ENCODE results near the gene FAM111A. TPM values are rescaled to one million over a fixed set of nuclear protein-coding genes. Genes with fewer than 3 reads are reported as not detected.

The FAM111A gene
- total and polyA plus RNA-seq, 10 of the 15 experiments (the other 5 are each of a cell fraction or from before 2014, with no cell fraction given) = 26.6 to 95.0 (median 67.5) TPM

DNA sequence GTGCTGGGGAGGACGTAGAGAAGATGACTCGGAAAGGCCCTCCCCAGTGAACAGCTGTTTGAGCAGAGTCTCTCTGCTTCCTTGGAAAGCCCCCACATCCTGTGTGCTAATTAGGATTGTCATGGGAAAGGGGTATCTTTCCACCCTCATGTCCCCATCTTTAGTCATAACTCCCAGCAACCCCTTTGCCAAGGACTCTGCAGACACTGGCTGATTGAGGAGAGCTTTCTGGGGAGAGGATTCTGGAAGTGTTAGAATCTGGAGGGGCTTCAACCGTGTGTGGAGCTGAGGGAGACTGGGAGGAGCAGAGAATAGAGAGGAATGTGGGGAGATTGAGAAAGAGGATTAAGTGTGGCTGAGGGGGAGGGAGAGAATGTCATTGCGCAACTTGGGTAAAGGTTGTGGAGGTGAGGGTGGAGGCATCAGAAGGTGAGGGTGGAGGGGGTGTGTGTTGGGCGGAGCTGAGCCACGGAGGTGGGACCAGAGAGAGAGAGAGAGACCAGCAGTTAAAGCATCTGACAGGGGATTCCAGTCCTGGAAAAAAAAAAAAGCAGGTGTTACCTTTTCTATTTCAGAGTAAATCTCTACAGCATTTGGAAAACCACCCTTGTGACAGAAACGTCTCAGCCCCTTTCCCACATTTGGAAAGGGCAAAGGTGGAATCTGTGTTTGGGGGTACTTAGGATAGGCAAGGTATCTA is 31.5 kb downstream of the FAM111A start (continued):
- TF ChIP-seq, protein P1, sequence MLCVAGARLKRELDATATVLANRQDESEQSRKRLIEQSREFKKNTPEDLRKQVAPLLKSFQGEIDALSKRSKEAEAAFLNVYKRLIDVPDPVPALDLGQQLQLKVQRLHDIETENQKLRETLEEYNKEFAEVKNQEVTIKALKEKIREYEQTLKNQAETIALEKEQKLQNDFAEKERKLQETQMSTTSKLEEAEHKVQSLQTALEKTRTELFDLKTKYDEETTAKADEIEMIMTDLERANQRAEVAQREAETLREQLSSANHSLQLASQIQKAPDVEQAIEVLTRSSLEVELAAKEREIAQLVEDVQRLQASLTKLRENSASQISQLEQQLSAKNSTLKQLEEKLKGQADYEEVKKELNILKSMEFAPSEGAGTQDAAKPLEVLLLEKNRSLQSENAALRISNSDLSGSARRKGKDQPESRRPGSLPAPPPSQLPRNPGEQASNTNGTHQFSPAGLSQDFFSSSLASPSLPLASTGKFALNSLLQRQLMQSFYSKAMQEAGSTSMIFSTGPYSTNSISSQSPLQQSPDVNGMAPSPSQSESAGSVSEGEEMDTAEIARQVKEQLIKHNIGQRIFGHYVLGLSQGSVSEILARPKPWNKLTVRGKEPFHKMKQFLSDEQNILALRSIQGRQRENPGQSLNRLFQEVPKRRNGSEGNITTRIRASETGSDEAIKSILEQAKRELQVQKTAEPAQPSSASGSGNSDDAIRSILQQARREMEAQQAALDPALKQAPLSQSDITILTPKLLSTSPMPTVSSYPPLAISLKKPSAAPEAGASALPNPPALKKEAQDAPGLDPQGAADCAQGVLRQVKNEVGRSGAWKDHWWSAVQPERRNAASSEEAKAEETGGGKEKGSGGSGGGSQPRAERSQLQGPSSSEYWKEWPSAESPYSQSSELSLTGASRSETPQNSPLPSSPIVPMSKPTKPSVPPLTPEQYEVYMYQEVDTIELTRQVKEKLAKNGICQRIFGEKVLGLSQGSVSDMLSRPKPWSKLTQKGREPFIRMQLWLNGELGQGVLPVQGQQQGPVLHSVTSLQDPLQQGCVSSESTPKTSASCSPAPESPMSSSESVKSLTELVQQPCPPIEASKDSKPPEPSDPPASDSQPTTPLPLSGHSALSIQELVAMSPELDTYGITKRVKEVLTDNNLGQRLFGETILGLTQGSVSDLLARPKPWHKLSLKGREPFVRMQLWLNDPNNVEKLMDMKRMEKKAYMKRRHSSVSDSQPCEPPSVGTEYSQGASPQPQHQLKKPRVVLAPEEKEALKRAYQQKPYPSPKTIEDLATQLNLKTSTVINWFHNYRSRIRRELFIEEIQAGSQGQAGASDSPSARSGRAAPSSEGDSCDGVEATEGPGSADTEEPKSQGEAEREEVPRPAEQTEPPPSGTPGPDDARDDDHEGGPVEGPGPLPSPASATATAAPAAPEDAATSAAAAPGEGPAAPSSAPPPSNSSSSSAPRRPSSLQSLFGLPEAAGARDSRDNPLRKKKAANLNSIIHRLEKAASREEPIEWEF (IDR thresholded peaks at IDR 0.05; ENCODE audit: insufficient replicate concordance, low read depth, low read length) = no peak
- TF ChIP-seq CBX5 (IDR thresholded peaks at IDR 0.05; ENCODE audit: low read depth) = no peak
- no peak for TF ChIP-seq SP1 (IDR thresholded peaks at IDR 0.05; ENCODE audit: low read depth, low read length)
- no peak for TF ChIP-seq PAX8 (IDR thresholded peaks at IDR 0.05)
- TF ChIP-seq, protein P2, sequence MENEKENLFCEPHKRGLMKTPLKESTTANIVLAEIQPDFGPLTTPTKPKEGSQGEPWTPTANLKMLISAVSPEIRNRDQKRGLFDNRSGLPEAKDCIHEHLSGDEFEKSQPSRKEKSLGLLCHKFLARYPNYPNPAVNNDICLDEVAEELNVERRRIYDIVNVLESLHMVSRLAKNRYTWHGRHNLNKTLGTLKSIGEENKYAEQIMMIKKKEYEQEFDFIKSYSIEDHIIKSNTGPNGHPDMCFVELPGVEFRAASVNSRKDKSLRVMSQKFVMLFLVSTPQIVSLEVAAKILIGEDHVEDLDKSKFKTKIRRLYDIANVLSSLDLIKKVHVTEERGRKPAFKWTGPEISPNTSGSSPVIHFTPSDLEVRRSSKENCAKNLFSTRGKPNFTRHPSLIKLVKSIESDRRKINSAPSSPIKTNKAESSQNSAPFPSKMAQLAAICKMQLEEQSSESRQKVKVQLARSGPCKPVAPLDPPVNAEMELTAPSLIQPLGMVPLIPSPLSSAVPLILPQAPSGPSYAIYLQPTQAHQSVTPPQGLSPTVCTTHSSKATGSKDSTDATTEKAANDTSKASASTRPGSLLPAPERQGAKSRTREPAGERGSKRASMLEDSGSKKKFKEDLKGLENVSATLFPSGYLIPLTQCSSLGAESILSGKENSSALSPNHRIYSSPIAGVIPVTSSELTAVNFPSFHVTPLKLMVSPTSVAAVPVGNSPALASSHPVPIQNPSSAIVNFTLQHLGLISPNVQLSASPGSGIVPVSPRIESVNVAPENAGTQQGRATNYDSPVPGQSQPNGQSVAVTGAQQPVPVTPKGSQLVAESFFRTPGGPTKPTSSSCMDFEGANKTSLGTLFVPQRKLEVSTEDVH (IDR thresholded peaks at IDR 0.05; ENCODE audit: low read depth, partially characterized antibody) = no peak
- TF ChIP-seq RAD21 (IDR thresholded peaks at IDR 0.05; ENCODE audit: insufficient read depth, low read depth, low read length) = no peak
- TF ChIP-seq SREBF2 (IDR thresholded peaks at IDR 0.05; ENCODE audit: low read length) = no peak
- TF ChIP-seq, protein P3, sequence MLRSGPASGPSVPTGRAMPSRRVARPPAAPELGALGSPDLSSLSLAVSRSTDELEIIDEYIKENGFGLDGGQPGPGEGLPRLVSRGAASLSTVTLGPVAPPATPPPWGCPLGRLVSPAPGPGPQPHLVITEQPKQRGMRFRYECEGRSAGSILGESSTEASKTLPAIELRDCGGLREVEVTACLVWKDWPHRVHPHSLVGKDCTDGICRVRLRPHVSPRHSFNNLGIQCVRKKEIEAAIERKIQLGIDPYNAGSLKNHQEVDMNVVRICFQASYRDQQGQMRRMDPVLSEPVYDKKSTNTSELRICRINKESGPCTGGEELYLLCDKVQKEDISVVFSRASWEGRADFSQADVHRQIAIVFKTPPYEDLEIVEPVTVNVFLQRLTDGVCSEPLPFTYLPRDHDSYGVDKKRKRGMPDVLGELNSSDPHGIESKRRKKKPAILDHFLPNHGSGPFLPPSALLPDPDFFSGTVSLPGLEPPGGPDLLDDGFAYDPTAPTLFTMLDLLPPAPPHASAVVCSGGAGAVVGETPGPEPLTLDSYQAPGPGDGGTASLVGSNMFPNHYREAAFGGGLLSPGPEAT (IDR thresholded peaks at IDR 0.05; ENCODE audit: low read depth) = peak; percentile 90
- TF ChIP-seq FOXK2 (IDR thresholded peaks at IDR 0.05) = no peak
- no peak for TF ChIP-seq BHLHE40 (IDR thresholded peaks at IDR 0.05; ENCODE audit: borderline replicate concordance in 1 of 2, low read depth in 2 of 2, low read length in 1 of 2)
- TF ChIP-seq BCL11A (IDR thresholded peaks at IDR 0.05; ENCODE audit: low read depth, low read length) = no peak; the same call in 1 of the 2 replicates
- TF ChIP-seq NFIC (IDR thresholded peaks at IDR 0.05; ENCODE audit: low read depth, low read length) = no peak
- no peak for TF ChIP-seq KDM1A (IDR thresholded peaks at IDR 0.05; ENCODE audit: borderline replicate concordance)
- peak; percentile 43; the same call in 1 of the 2 replicates for TF ChIP-seq MTA2 (IDR thresholded peaks at IDR 0.05; ENCODE audit: low read depth)
- TF ChIP-seq, protein P4, sequence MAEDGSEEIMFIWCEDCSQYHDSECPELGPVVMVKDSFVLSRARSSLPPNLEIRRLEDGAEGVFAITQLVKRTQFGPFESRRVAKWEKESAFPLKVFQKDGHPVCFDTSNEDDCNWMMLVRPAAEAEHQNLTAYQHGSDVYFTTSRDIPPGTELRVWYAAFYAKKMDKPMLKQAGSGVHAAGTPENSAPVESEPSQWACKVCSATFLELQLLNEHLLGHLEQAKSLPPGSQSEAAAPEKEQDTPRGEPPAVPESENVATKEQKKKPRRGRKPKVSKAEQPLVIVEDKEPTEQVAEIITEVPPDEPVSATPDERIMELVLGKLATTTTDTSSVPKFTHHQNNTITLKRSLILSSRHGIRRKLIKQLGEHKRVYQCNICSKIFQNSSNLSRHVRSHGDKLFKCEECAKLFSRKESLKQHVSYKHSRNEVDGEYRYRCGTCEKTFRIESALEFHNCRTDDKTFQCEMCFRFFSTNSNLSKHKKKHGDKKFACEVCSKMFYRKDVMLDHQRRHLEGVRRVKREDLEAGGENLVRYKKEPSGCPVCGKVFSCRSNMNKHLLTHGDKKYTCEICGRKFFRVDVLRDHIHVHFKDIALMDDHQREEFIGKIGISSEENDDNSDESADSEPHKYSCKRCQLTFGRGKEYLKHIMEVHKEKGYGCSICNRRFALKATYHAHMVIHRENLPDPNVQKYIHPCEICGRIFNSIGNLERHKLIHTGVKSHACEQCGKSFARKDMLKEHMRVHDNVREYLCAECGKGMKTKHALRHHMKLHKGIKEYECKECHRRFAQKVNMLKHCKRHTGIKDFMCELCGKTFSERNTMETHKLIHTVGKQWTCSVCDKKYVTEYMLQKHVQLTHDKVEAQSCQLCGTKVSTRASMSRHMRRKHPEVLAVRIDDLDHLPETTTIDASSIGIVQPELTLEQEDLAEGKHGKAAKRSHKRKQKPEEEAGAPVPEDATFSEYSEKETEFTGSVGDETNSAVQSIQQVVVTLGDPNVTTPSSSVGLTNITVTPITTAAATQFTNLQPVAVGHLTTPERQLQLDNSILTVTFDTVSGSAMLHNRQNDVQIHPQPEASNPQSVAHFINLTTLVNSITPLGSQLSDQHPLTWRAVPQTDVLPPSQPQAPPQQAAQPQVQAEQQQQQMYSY (CRISPR knock-in tag; IDR thresholded peaks at IDR 0.05) = no peak
- TF ChIP-seq NFYB (IDR thresholded peaks at IDR 0.05; ENCODE audit: insufficient read depth, low read depth, low read length) = no peak

All from GM12878 (cell line).